Nephron progenitor cell (in vitro differentiated cells): ENCODE measurements around the gene ATP7B.

Experiments
- DNase-seq: peaks from one replicate; pipeline ENCODE4 v3.0.0; 2021
- H3K27ac Mint-ChIP-seq: 2 replicates; pipeline ENCODE4 v1.8.0; 2021; ENCODE audit warnings: mild to moderate bottlenecking, moderate library complexity, mixed read lengths
- H3K27me3 Mint-ChIP-seq: 2 replicates; pipeline ENCODE4 v1.8.0; 2021; ENCODE audit warnings: mild to moderate bottlenecking, low read depth, mixed read lengths; ENCODE audit not compliant: poor library complexity
- H3K36me3 Mint-ChIP-seq: 2 replicates; pipeline ENCODE4 v1.8.0; 2021; ENCODE audit warnings: low read depth, mixed read lengths
- H3K4me1 Mint-ChIP-seq: 2 replicates; pipeline ENCODE4 v1.8.0; 2021; ENCODE audit warnings: mixed read lengths
- H3K4me3 Mint-ChIP-seq: 2 replicates; pipeline ENCODE4 v1.8.0; 2021; ENCODE audit warnings: mild to moderate bottlenecking, moderate library complexity, mixed read lengths
- H3K9me3 Mint-ChIP-seq: 2 replicates; pipeline ENCODE4 v1.8.0; 2021; ENCODE audit warnings: mild to moderate bottlenecking, moderate library complexity, mixed read lengths
- TF ChIP-seq, protein P1 (sequence below): fragments of 200-600 bp; sonication (generic); IDR thresholded peaks from 2 replicates; pipeline ENCODE4 v1.5.0; 2021; ENCODE audit warnings: antibody characterized with exemption

Gene ATP7B

DNA sequence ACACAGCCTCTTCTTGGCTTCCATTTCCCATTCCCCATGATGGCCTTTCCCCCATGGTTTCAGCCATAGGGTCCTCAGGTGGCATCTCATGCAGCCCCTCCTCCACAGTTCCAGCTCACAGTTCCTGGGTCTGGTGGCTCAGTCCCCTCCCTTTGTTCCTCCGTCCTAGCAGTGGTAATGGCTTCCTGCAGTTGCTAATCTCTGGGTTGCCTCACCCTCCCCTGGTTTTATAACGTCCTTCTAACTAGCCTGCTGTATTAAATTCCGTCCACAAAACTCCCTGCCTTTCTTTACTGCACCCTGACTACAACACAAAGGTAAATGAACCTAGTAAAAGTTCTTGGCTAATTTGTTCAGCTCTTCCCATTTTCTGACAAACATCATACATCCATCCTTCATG lies 118.6 kb downstream of the ATP7B start:
- Mint-ChIP-seq H3K27me3 (peaks cover 7% of the 10 kb centered on the region), H3K9me3 (peaks cover 13% of the 10 kb centered on the region), H3K4me3 (no peak overlapping the region), H3K4me1 (peaks cover 29% of the 10 kb centered on the region), H3K36me3 (no peaks in the 10 kb centered on the region), H3K27ac (no peak overlapping the region)
- DNase-seq: no peak
- TF ChIP-seq, protein P1, sequence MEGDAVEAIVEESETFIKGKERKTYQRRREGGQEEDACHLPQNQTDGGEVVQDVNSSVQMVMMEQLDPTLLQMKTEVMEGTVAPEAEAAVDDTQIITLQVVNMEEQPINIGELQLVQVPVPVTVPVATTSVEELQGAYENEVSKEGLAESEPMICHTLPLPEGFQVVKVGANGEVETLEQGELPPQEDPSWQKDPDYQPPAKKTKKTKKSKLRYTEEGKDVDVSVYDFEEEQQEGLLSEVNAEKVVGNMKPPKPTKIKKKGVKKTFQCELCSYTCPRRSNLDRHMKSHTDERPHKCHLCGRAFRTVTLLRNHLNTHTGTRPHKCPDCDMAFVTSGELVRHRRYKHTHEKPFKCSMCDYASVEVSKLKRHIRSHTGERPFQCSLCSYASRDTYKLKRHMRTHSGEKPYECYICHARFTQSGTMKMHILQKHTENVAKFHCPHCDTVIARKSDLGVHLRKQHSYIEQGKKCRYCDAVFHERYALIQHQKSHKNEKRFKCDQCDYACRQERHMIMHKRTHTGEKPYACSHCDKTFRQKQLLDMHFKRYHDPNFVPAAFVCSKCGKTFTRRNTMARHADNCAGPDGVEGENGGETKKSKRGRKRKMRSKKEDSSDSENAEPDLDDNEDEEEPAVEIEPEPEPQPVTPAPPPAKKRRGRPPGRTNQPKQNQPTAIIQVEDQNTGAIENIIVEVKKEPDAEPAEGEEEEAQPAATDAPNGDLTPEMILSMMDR: no peak

DNA sequence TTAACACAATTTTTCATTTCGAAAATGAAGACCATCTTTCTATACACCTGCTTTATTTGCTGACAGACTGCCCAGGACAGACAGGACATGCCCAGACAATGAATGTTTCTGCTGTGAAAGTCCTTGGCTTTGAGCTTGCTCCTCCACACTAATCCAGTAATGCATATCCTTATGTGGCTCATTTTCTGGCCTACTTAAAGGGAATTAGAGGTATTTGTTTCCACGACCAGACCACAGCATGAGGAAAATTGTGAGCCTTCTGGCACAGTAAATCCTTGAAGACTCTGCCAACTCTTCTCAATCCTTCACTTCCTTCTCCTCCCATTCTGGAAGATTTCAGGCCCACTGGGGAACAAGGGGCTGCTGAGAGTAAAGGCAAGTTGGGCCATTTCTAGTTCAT lies 123.8 kb downstream of the ATP7B start:
- H3K27ac Mint-ChIP-seq: no peak overlapping the region
- H3K36me3 Mint-ChIP-seq: no peaks in the 10 kb centered on the region
- peaks cover 13% of the 10 kb centered on the region for H3K9me3 Mint-ChIP-seq
- DNase-seq: no peak
- H3K27me3 Mint-ChIP-seq: peaks cover 18% of the 10 kb centered on the region
- H3K4me3 Mint-ChIP-seq: no peak overlapping the region
- TF ChIP-seq, protein P1: no peak
- H3K4me1 Mint-ChIP-seq: peaks cover 4% of the 10 kb centered on the region

DNA sequence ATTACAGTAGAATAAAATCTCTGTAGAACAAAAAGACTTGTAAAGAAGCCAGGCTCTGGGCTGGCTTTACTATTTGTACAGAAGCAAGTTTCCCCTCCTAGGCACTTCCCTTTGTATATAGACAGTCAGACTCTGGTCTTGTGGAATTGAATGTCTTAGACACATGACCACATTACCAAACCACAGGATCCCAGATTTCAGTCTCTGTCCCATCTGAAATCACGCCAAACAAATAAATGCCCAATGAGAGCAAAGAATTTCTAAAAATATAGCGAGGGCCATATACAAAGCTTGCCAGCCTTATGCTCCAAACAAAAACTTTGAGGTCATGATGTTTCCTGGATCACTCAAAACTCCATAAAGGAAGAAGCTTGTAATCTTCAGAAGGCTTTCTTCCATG lies 125.6 kb downstream of the ATP7B start:
- Mint-ChIP-seq H3K27ac (no peak overlapping the region), H3K9me3 (peaks cover 23% of the 10 kb centered on the region), H3K4me1 (peaks cover 4% of the 10 kb centered on the region), H3K4me3 (no peak overlapping the region), H3K36me3 (no peaks in the 10 kb centered on the region), H3K27me3 (peaks cover 18% of the 10 kb centered on the region)
- no peak for DNase-seq
- TF ChIP-seq, protein P1: no peak

DNA sequence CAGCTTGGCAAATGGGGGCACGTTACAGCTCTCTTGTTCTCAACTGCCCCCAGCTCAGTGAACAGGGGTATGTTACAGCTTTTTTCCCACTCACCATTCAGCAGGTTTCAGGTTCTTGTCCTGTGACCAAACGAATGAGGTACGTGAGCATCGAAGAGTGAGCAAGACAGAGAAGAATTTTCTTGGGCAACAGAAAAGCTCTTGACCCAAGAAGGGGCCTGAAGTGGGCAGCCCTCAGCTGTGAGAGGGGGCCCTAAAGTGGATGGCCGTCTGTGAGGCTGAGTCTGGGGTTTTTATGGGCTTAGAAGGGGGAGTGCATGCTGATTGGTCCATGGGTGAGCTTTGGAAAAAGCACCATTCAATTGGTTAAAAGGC lies 128.0 kb downstream of the ATP7B start:
- H3K4me3 Mint-ChIP-seq: no peak overlapping the region
- no peaks in the 10 kb centered on the region for H3K36me3 Mint-ChIP-seq
- H3K4me1 Mint-ChIP-seq: peaks cover 17% of the 10 kb centered on the region
- H3K27ac Mint-ChIP-seq: no peak overlapping the region
- TF ChIP-seq, protein P1: no peak
- no peak for DNase-seq
- H3K9me3 Mint-ChIP-seq: peaks cover 10% of the 10 kb centered on the region
- H3K27me3 Mint-ChIP-seq: peaks cover 18% of the 10 kb centered on the region
